GM21737 (cell line): ENCODE results near the gene MEOX1.
"Not testable (repeated sequence)": the region's sequence is repeated elsewhere in the genome, so short reads cannot be mapped to it uniquely, and the experiment has no call there.

ENCODE experiments used
- ATAC-seq: cut with Tn5 transposase; IDR thresholded peaks from one replicate; pipeline ENCODE4 v1.9.1; 2021; ENCODE audit warnings: mild to moderate bottlenecking, moderate library complexity; ENCODE audit not compliant: unreplicated experiment

The MEOX1 gene

DNA sequence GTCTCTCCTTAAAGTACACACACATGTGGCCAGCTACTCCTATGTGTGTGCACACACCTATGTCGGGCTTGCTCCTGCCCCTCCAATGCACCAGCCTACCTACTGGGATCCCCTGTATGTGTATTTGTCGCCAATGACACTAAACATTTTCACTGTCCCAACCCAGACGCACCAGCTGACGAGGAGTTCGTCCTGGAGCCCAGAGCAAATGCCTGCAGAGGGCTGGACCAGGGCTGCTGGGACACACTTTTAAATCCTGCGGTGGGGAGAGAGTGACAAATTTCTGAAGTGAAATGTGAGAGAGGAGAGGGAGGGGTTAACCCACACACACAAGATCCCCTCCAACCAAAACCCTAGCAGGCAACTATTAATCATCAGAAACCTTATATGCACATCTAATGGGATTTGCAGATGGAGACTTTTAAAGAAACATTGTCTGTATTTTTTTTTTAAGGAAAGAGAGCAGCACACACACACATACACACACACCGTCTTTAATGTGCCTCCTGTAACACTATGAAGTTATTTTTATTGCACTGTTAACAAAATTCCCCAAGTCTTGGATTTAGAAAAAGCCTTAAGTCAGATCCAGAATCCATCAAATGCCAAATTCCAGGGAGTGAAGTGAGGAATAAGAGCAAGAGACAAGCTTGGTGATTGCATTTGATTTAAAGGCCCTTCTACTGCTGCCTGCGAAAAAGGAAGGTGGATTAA lies at the start of gene MEOX1:
MEOX1 (minus strand) TSS at position 224 of the 714 bp plus-strand sequence. CDS start 388 bp downstream, outside the sequence.
- no peak for ATAC-seq

DNA sequence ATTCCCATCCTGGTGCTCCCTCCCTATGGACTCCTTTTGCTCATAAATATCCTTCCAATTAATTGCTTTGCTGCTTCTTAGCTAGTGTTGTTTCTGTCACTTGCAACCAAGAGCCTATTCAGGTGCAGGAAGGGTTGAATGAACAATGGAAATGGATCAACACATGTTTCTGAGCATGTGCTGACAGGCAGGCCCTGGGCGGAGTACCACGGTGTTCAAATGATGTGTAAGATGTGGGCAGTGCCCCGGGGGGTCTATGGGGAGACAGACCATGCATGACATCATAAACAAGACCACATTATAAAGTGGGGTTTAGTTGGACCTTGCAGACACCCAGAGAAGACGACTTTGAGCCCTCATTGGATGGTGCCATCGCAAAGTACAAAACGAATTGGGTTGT lies 48.4 kb upstream of the MEOX1 start:
- no peak for ATAC-seq

GRCh38 chr17:43709210-43709609 lies 47.5 kb upstream of the MEOX1 start:
- ATAC-seq: no peak

- no peak for ATAC-seq
These were observed 45.5 kb upstream of the MEOX1 start for GRCh38 chr17:43707184-43707583.

GRCh38 chr17:43706235-43706634 lies 44.5 kb upstream of the MEOX1 start:
- no peak for ATAC-seq

- no peak for ATAC-seq
These were observed 41.9 kb upstream of the MEOX1 start for GRCh38 chr17:43703630-43704029.

DNA sequence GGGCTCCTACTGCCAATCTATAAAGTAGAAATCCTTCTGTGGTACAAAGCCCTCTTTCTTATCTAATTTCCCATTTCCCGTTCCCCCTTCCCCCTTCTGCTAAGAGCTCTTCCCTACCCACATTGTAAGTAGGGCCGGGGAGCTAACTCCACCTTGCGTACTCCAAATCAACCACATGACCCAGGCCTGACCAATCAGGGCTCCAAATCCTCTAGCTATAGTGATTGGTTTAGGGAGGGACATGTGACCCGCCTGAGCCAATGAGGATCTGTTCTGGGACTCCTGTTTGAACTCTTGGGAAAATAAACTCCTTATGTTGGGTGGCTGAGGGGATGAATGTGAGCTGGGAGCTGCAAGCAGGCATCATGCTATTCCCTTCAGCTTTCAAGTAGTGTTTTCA lies 40.9 kb upstream of the MEOX1 start:
- no peak for ATAC-seq

DNA sequence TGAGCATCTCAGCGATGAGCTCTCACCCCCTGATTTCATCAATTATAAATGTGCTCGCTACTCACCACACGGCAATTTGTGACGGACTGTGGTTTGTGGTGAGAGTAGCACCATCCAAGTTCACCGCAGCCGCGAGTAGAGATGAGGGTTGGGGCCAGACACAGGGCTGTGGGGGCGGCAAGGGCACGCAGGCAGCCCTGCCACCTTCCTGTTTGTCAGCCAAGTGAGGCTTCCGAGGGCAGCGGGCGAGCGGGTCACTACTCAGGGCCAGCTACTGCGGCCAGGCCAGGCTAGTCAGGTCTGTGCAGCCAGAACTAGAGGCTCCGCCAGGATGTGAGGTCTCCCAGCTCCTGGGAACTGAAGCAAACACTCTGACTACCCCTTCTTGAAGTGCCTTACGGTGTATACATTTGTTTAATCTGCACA lies 39.6 kb upstream of the MEOX1 start:
- ATAC-seq: no peak

DNA sequence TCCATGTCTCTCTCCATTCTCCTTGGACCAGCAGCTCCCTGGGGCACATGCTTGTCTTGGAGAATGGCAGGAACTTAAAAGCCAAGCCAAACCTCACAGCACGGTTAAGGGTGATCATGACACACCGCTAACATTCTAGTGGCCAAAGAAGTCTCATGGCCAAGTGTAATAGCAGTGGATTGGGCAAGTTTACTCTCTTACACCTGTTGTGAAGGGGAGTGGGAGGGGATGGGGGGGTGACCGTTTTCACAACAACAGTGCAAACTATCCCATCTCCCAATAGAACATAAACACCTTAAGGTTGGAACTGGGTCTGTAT lies 37.7 kb upstream of the MEOX1 start:
- no peak for ATAC-seq

GRCh38 chr17:43698678-43699437 lies 37.1 kb upstream of the MEOX1 start:
- no peak for ATAC-seq

DNA sequence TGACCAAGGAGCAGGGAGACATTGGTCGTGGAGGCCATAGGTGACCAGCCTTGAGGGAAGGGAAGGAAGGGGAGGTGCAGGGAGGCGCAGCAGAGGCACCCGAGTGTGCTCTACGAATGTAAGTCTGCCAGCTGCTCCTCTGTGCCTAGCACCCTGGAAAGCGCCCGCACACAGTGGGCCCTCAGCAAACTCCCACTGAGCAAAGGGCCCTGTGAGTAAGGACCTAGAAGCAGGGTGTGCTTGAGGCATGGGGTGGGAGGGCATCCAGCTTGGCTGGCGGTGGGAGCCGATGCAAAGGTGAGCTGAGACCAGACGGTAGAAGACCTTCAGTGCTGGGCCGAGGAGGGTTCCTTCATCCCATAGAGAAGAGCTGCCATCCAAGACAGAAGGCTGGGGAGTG lies 36.2 kb upstream of the MEOX1 start:
- ATAC-seq: no peak

GRCh38 chr17:43696891-43697290 lies 35.2 kb upstream of the MEOX1 start:
- ATAC-seq: no peak

DNA sequence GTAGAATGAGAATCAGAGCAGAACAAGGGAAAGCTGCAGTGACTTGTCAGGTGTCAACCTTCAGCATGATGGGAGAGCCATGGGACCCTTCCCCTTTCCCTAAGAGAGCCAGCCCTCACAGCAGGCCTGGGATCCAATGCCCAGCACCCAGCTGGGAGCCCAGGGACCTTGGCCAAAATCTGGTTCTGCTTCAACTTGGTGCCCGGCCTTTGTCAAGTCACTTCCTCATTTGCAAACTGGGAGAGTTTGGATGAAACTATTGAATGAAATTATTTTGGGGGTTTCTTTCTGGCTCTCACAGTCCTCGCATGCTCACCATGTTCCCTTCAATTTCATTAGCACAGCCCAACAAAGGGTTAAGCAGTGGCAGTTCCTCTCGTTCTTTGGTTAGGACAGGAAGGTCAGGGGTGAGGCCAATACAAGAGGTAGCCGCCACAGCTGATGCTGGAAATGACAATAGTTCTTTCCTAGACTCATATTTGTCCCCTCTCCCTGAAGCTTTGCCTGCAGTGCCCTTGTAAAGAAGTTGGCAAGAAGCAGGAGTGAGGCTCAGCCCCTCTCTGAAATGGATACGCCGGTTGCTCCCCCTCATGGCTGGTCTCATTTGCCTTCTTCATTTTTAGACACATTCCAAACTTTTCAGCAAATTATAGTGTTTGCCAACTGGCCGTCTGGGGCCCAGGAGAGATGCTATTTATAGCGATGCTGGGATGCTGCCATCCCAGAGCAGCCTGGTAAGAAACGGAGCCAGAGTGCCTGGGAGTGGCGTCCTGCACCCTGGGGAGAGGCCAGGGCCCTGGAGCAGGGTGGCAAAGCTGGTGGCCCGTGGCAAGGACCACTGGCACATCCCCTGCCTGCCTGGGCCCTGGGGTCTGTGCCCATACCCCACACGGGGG lies 34.5 kb upstream of the MEOX1 start:
- no peak for ATAC-seq

DNA sequence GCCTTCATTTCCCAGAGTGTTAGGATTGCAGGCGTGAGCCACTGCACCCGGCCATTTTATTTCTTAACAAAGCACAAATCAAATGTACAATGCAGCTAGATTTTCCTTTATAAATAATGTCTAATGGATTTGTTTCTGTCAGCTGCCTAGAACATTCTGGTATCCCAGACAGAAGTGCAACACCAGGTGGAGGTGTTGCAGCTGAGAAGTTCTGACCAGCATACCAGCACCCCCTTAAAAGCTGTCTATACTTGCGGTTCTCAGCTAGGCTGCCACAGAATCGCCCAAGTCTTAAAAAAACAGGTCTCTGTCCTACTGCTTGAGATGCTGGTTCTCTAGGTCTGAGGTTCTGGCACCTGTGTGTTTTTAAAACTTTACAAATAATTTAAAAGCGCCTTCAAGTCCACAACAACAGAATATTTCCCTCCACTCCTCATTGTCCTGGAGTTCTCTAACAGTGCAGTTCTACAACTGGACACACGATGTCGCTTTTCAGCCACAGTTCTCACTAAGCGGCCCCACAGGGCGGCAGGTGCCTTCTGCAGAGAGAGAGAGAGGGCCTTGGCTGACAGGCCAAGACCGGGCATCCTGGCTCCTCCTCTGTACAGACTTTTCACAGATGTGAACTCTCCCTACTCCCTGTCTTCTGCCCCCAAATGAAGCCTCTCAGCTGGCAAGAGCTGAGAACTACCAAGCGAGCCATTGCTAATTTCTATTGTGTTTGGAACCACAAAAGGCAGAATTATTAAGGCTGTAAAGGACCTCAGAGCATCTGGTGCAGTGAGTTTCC lies 32.6 kb upstream of the MEOX1 start:
- no peak for ATAC-seq

DNA sequence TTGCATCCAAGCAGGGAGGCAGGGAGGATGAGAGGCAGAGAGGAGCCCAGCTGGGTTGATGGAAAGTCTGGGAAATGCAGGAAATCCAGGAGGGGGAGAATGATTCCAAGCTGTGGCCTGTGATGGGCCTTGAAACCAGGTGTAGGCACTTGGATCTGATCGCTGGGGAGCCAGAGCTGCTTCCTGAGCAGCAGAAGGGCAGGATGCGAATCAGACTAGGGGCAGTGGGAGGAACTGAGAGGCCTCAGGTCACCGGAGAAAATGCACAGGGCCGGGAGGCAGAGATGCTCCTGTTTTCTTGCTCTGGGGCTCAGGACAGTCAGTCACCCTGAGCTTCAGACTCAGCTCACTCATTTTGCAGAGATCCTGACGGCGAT lies 29.6 kb upstream of the MEOX1 start:
- ATAC-seq: no peak

GRCh38 chr17:43690624-43691316 lies 29.0 kb upstream of the MEOX1 start:
- ATAC-seq: no peak

- no peak for ATAC-seq
These were observed 28.1 kb upstream of the MEOX1 start for GRCh38 chr17:43689814-43690213.

- ATAC-seq: no peak
These were observed 27.4 kb upstream of the MEOX1 start for GRCh38 chr17:43689131-43689530.

GRCh38 chr17:43686957-43687356 lies 25.2 kb upstream of the MEOX1 start:
- ATAC-seq: not testable (repeated sequence)
